CD8-positive, alpha-beta memory T cell (primary cell): ENCODE measurements around the gene HOXB5. TPM values are rescaled to one million over a fixed set of nuclear protein-coding genes. Genes with fewer than 3 reads are reported as not detected.

Source experiments
- CTCF ChIA-PET: fragments of 350-600 bp; sonication (Branson Sonifier 250); formaldehyde crosslinking; loops from one replicate; lab custom pipeline; 2021; ENCODE audit warnings: antibody characterized with exemption; lab: Charles Lee
- POLR2A ChIA-PET: fragments of 350-600 bp; sonication (Branson Sonifier 250); formaldehyde crosslinking; loops from one replicate; lab custom pipeline; 2021; ENCODE audit warnings: antibody characterized with exemption; lab: Charles Lee
- DNase-seq, 5 donors: peaks; one replicate each; pipeline versions ENCODE4 v3.0.0 to v3.0.0-alpha.2; 2020 to 2022; ENCODE audit warnings: mixed read lengths in 1 of 5
- H3K27ac ChIP-seq: one replicate; pipeline ENCODE4 v1.7.0; 2013; ENCODE audit warnings: low read depth, mild to moderate bottlenecking, low read length, moderate library complexity
- H3K27me3 ChIP-seq: 2 replicates; pipeline ENCODE4 v1.7.0; 2013; ENCODE audit warnings: low read length, mild to moderate bottlenecking; ENCODE audit not compliant: insufficient read depth, poor library complexity, severe bottlenecking
- H3K36me3 ChIP-seq: 2 replicates; pipeline ENCODE4 v1.7.0; 2013; ENCODE audit warnings: mild to moderate bottlenecking, low read length, moderate library complexity; ENCODE audit not compliant: insufficient read depth
- H3K4me1 ChIP-seq: 2 replicates; pipeline ENCODE4 v1.7.0; 2013; ENCODE audit warnings: mild to moderate bottlenecking, low read length, moderate library complexity; ENCODE audit not compliant: insufficient read depth
- H3K4me3 ChIP-seq: 2 replicates; pipeline ENCODE4 v1.7.0; 2013; ENCODE audit warnings: mild to moderate bottlenecking, low read length
- H3K9me3 ChIP-seq: 2 replicates; pipeline ENCODE4 v1.7.0; 2013; ENCODE audit warnings: mild to moderate bottlenecking, low read length
- H3K27ac Mint-ChIP-seq, 8 donors: one replicate each; pipeline ENCODE4 v1.8.0; 2020 to 2021; ENCODE audit warnings: mixed read lengths in 8 of 8, mild to moderate bottlenecking in 6 of 8, inconsistent platforms in 3 of 8, moderate library complexity in 3 of 8
- H3K27me3 Mint-ChIP-seq, 2 donors: one replicate each; pipeline ENCODE4 v1.8.0; 2020 to 2021; ENCODE audit warnings: mixed read lengths in 2 of 2, mild to moderate bottlenecking in 1 of 2, moderate library complexity in 1 of 2
- H3K36me3 Mint-ChIP-seq, 3 donors: one replicate each; pipeline ENCODE4 v1.8.0; 2020 to 2021; ENCODE audit warnings: mixed read lengths in 3 of 3, inconsistent platforms in 1 of 3, mild to moderate bottlenecking in 1 of 3
- H3K4me1 Mint-ChIP-seq, 3 donors: one replicate each; pipeline ENCODE4 v1.8.0; 2020 to 2021; ENCODE audit warnings: mixed read lengths in 3 of 3, inconsistent platforms in 1 of 3, mild to moderate bottlenecking in 1 of 3
- H3K4me3 Mint-ChIP-seq, 7 donors: one replicate each; pipeline ENCODE4 v1.8.0; 2020 to 2021; ENCODE audit warnings: mixed read lengths in 7 of 7, mild to moderate bottlenecking in 6 of 7, moderate library complexity in 4 of 7, inconsistent platforms in 2 of 7
- H3K9me3 Mint-ChIP-seq, 5 donors: one replicate each; pipeline ENCODE4 v1.8.0; 2020 to 2022; ENCODE audit warnings: mixed read lengths in 5 of 5, mild to moderate bottlenecking in 3 of 5, moderate library complexity in 2 of 5, inconsistent platforms in 1 of 5
- polyA plus RNA-seq: library from polyadenylated mRNA; unstranded; fragments of 300-500 nt; fragmentation: Illumina TruSeq; gene quantifications from one replicate; pipeline ENCODE4 v1.2.3, GENCODE V29; 2021
- total RNA-seq, 2 experiments: library from RNA; stranded (reverse); gene quantifications; one replicate each; pipeline ENCODE4 v1.2.3, GENCODE V29; 2021

Gene HOXB5
- total and polyA plus RNA-seq, 3 experiments from 2014 or later: not detected

- DNase-seq: no peak
- ChIA-PET POLR2A (no interaction called here), CTCF (no interaction called here)
- H3K36me3 Mint-ChIP-seq: peaks cover 0 to 10% (median 4%) of the 10 kb centered on the region in 3 donors
- Histone ChIP-seq H3K4me1 (no peaks in the 10 kb centered on the region), H3K4me3 (no peak overlapping the region), H3K36me3 (no peaks in the 10 kb centered on the region), H3K9me3 (no peaks in the 10 kb centered on the region), H3K27ac (no peak overlapping the region), H3K27me3 (no peaks in the 10 kb centered on the region)
- peaks cover 0 to 3% (median 3%) of the 10 kb centered on the region in 3 donors for H3K4me1 Mint-ChIP-seq
- no peaks in the 10 kb centered on the region for H3K9me3 Mint-ChIP-seq
- no peak overlapping the region for H3K4me3 Mint-ChIP-seq
- H3K27me3 Mint-ChIP-seq: peaks cover 0 to 8% of the 10 kb centered on the region in 2 donors
- no peak overlapping the region for H3K27ac Mint-ChIP-seq
Measured at GRCh38 chr17:48569674-48570324, 23.8 kb downstream of the HOXB5 start.

- H3K27ac Mint-ChIP-seq: no peak overlapping the region
- peaks cover 0 to 11% of the 10 kb centered on the region in 2 donors for H3K27me3 Mint-ChIP-seq
- H3K9me3 Mint-ChIP-seq: no peaks in the 10 kb centered on the region
- H3K4me1 Mint-ChIP-seq: peaks cover 0 to 3% (median 3%) of the 10 kb centered on the region in 3 donors
- H3K36me3 Mint-ChIP-seq: peaks cover 0 to 10% (median 4%) of the 10 kb centered on the region in 3 donors
- no peak overlapping the region for H3K4me3 Mint-ChIP-seq
- no peaks in the 10 kb centered on the region for H3K4me1 ChIP-seq
- no peaks in the 10 kb centered on the region for H3K9me3 ChIP-seq
- POLR2A ChIA-PET: no interaction called here
- CTCF ChIA-PET: no interaction called here
- DNase-seq: no peak
- H3K27me3 ChIP-seq: no peaks in the 10 kb centered on the region
- H3K27ac ChIP-seq: no peak overlapping the region
- no peak overlapping the region for H3K4me3 ChIP-seq
- H3K36me3 ChIP-seq: no peaks in the 10 kb centered on the region
Measured at GRCh38 chr17:48569240-48569582, 24.4 kb downstream of the HOXB5 start.

GRCh38 chr17:48568499-48569239 lies 24.9 kb downstream of the HOXB5 start:
- Mint-ChIP-seq H3K36me3 (peaks cover 0 to 10% (median 4%) of the 10 kb centered on the region in 3 donors), H3K4me3 (no peak overlapping the region), H3K27me3 (peaks cover 0 to 10% of the 10 kb centered on the region in 2 donors), H3K27ac (peak overlapping the region in 1 of 8 donors; percentile 33), H3K4me1 (peaks cover 0 to 3% (median 3%) of the 10 kb centered on the region in 3 donors), H3K9me3 (no peaks in the 10 kb centered on the region)
- H3K4me3 ChIP-seq: no peak overlapping the region
- H3K27me3 ChIP-seq: no peaks in the 10 kb centered on the region
- ChIA-PET POLR2A (no interaction called here), CTCF (interaction anchor here (1.1 to 2.0 kb wide), 3 partner anchors 11 to 217 kb away, joined by 4 read pairs; no protein-coding TSS in a partner anchor)
- no peaks in the 10 kb centered on the region for H3K9me3 ChIP-seq
- no peaks in the 10 kb centered on the region for H3K36me3 ChIP-seq
- H3K4me1 ChIP-seq: no peaks in the 10 kb centered on the region
- DNase-seq: peak in 1 of 5 donors; percentile 8
- H3K27ac ChIP-seq: no peak overlapping the region

- Histone ChIP-seq H3K9me3 (no peaks in the 10 kb centered on the region), H3K27me3 (no peaks in the 10 kb centered on the region)
- CTCF ChIA-PET: interaction anchor here (1.1 to 2.0 kb wide), 4 partner anchors 10 to 216 kb away, joined by 3 to 4 read pairs (median 4); no protein-coding TSS in a partner anchor
Measured at GRCh38 chr17:48567646-48568354, 25.8 kb downstream of the HOXB5 start.

DNA sequence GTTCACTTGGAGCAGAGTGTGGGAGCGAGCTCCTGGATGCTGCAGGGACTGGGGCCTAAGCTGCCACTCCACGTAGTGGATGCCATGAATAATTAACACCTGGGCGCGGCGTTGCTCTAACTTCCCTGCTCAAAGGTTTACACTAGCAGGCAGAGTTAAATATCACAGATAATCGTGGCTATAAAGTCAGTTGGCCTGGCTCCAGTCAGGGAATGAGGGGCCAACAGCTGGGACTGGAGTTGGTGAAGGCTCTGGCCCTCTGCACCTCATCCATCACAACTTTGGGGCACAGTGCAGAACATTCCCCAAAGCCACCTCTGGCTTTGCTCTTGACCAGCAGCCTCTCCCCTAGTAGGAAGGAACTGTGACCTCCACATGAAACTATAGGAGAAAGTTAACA lies 26.4 kb downstream of the HOXB5 start:
- H3K27ac ChIP-seq: no peak overlapping the region
- no peaks in the 10 kb centered on the region for H3K4me1 ChIP-seq
- POLR2A ChIA-PET: no interaction called here
- Mint-ChIP-seq H3K9me3 (no peaks in the 10 kb centered on the region), H3K4me3 (no peak overlapping the region), H3K36me3 (peaks cover 0 to 9% (median 4%) of the 10 kb centered on the region in 3 donors), H3K27me3 (peaks cover 0 to 10% of the 10 kb centered on the region in 2 donors), H3K27ac (no peak overlapping the region), H3K4me1 (peaks cover 0 to 4% (median 4%) of the 10 kb centered on the region in 3 donors)
- CTCF ChIA-PET: interaction anchor here (1.1 to 2.0 kb wide), 3 partner anchors 9 to 75 kb away, joined by 3 to 4 read pairs (median 4); no protein-coding TSS in a partner anchor
- no peaks in the 10 kb centered on the region for H3K27me3 ChIP-seq
- H3K4me3 ChIP-seq: no peak overlapping the region
- H3K36me3 ChIP-seq: no peaks in the 10 kb centered on the region
- DNase-seq: peak in 1 of 5 donors; percentile 33
- H3K9me3 ChIP-seq: no peaks in the 10 kb centered on the region

More at GRCh38 chr17:48567646-48568354, 25.8 kb downstream of the HOXB5 start:
- Mint-ChIP-seq H3K9me3 (no peaks in the 10 kb centered on the region), H3K27me3 (peaks cover 0 to 10% of the 10 kb centered on the region in 2 donors), H3K27ac (peak overlapping the region in 1 of 8 donors; percentile 3), H3K4me1 (peaks cover 0 to 3% (median 0%) of the 10 kb centered on the region in 3 donors), H3K4me3 (no peak overlapping the region), H3K36me3 (peaks cover 0 to 9% (median 4%) of the 10 kb centered on the region in 3 donors)
- Histone ChIP-seq H3K36me3 (no peaks in the 10 kb centered on the region), H3K4me1 (no peaks in the 10 kb centered on the region), H3K27ac (no peak overlapping the region), H3K4me3 (no peak overlapping the region)
- POLR2A ChIA-PET: no interaction called here
- no peak for DNase-seq

- H3K4me1 ChIP-seq: no peaks in the 10 kb centered on the region
- CTCF ChIA-PET: interaction anchor here (1.1 to 2.0 kb wide), 3 partner anchors 9 to 75 kb away, joined by 3 to 4 read pairs (median 4); no protein-coding TSS in a partner anchor
- no peak overlapping the region for H3K4me3 Mint-ChIP-seq
- H3K4me3 ChIP-seq: no peak overlapping the region
- H3K27ac ChIP-seq: no peak overlapping the region
- peaks cover 0 to 11% of the 10 kb centered on the region in 2 donors for H3K27me3 Mint-ChIP-seq
- no peaks in the 10 kb centered on the region for H3K27me3 ChIP-seq
- no peaks in the 10 kb centered on the region for H3K9me3 Mint-ChIP-seq
- H3K9me3 ChIP-seq: no peaks in the 10 kb centered on the region
- DNase-seq: no peak
- H3K36me3 Mint-ChIP-seq: peaks cover 0 to 7% (median 4%) of the 10 kb centered on the region in 3 donors
- peaks cover 0 to 9% (median 7%) of the 10 kb centered on the region in 3 donors for H3K4me1 Mint-ChIP-seq
- no peak overlapping the region for H3K27ac Mint-ChIP-seq
- POLR2A ChIA-PET: no interaction called here
- no peaks in the 10 kb centered on the region for H3K36me3 ChIP-seq
Measured at GRCh38 chr17:48566717-48567116, 26.9 kb downstream of the HOXB5 start.

DNA sequence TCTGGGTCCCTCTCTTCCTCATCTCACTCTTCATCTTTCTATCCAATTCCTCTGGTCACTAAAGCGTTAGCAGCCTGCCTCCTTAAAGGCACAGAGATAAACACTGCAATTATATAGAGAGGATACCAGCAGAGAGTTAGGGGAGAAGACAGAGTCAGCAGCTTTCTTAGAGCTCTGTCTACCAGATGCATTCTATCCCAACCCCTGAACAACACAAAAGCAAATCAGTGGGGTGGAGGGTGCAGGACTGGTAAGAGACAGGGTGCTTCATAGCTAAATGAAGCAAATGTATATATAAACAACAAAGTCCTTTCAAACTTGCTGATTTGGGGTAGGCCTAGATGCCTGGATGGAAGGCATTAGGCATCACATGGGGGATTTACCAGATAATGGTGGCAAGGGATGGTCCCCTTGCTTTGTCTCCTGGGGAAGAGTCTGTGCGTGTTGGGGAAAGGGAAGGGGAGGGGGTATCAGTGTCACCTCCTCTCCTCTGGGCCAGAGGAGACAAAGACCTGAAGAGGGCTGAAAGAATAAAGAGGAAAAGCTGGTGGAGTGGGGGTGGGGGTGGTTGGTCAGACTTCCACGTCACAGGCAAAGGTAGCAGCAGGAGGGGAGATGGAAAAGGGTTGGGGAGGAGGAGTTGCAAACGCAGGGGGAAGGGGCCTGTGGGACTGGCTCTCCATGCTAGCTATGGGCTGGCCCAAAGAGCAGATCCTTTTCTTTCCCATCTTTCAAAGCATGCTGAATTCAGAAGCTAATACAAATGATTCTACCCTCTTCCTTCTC lies 27.5 kb downstream of the HOXB5 start:
- Mint-ChIP-seq H3K4me1 (peaks cover 0 to 12% (median 11%) of the 10 kb centered on the region in 3 donors), H3K27me3 (peaks cover 0 to 14% of the 10 kb centered on the region in 2 donors), H3K4me3 (no peak overlapping the region), H3K9me3 (no peaks in the 10 kb centered on the region), H3K27ac (no peak overlapping the region), H3K36me3 (peaks cover 0 to 4% (median 2%) of the 10 kb centered on the region in 3 donors)
- H3K36me3 ChIP-seq: no peaks in the 10 kb centered on the region
- H3K4me3 ChIP-seq: no peak overlapping the region
- H3K27ac ChIP-seq: no peak overlapping the region
- no peaks in the 10 kb centered on the region for H3K4me1 ChIP-seq
- no peaks in the 10 kb centered on the region for H3K9me3 ChIP-seq
- ChIA-PET POLR2A (no interaction called here), CTCF (no interaction called here)
- no peak for DNase-seq
- H3K27me3 ChIP-seq: no peaks in the 10 kb centered on the region
